Peyer's patch (tissue), 4 donors: Measurements from ENCODE around the gene PDCD2L. TPM values are rescaled to one million over a fixed set of nuclear protein-coding genes. Genes with fewer than 3 reads are reported as not detected.
"Not testable (repeated sequence)": the region's sequence is repeated elsewhere in the genome, so short reads cannot be mapped to it uniquely, and the experiment has no call there.

ENCODE experiments used
- DNase-seq, 3 donors: peaks; one replicate each; pipeline ENCODE4 v3.0.0-alpha.2; 2017 to 2019
- H3K27ac ChIP-seq, 4 donors: fragments of 200-600 bp; sonication (generic); one replicate each; pipeline ENCODE4 v1.5.1; 2016 to 2019
- H3K27me3 ChIP-seq, 2 donors: fragments of 200-600 bp; sonication (generic); one replicate each; pipeline ENCODE4 v1.5.1; 2019
- H3K36me3 ChIP-seq, 3 donors: fragments of 200-600 bp; sonication (generic); one replicate each; pipeline ENCODE4 v1.5.1; 2016 to 2019
- H3K4me1 ChIP-seq, 4 donors: fragments of 200-600 bp; sonication (generic); one replicate each; pipeline ENCODE4 v1.5.1; 2016 to 2019
- H3K4me3 ChIP-seq, 4 donors: fragments of 200-600 bp; sonication (generic); 1 replicate in 3 of 4; 2 replicates in 1 of 4; pipeline ENCODE4 v1.5.1; 2016 to 2019; ENCODE audit warnings: mild to moderate bottlenecking in 1 of 4
- H3K9me3 ChIP-seq, 4 donors: fragments of 200-600 bp; sonication (generic); one replicate each; pipeline ENCODE4 v1.5.1; 2016 to 2019; ENCODE audit warnings: mild to moderate bottlenecking in 1 of 4
- CTCF ChIP-seq, 6 experiments: fragments of 450-650 bp in 4 of 6; fragments of 200-600 bp in 2 of 6; sonication (generic) in 1 of 6; IDR thresholded peaks; one replicate each; pipeline ENCODE4 v1.5.1; 2017 to 2019; ENCODE audit warnings: antibody characterized with exemption in 6 of 6, mild to moderate bottlenecking in 3 of 6, moderate library complexity in 1 of 6
- POLR2A ChIP-seq, 2 donors: fragments of 450-650 bp; IDR thresholded peaks; one replicate each; pipeline ENCODE4 v1.5.1; 2017; ENCODE audit warnings: antibody characterized with exemption in 2 of 2, mild to moderate bottlenecking in 2 of 2, moderate library complexity in 2 of 2
- total RNA-seq, 4 donors: library from RNA; depleted of rRNA; stranded (reverse); fragments of >200 nt; gene quantifications; one replicate each; pipeline ENCODE4 v1.1.0, GENCODE V29; 2016

The PDCD2L gene
- total RNA-seq, 4 donors from 2014 or later: 8.6 to 14.0 (median 10.3) TPM

- H3K9me3 ChIP-seq: no peaks in the 10 kb centered on the region
- H3K27me3 ChIP-seq: no peaks in the 10 kb centered on the region
- TF ChIP-seq CTCF (IDR thresholded peaks at IDR 0.05) (no peak), POLR2A (IDR thresholded peaks at IDR 0.05) (no peak)
- peaks cover 0 to 61% (median 0%) of the 10 kb centered on the region in 3 donors for H3K36me3 ChIP-seq
- DNase-seq: no peak
- H3K4me1 ChIP-seq: peaks cover 0 to 27% (median 7%) of the 10 kb centered on the region in 4 donors
- H3K4me3 ChIP-seq: no peak overlapping the region
- no peak overlapping the region for H3K27ac ChIP-seq
These were observed 35.9 kb upstream of the PDCD2L start for GRCh38 chr19:34368338-34368737.

GRCh38 chr19:34369166-34369565 lies 35.0 kb upstream of the PDCD2L start:
- H3K4me1 ChIP-seq: peaks cover 0 to 27% (median 7%) of the 10 kb centered on the region in 4 donors
- not testable (repeated sequence) for H3K4me3 ChIP-seq, DNase-seq, H3K9me3 ChIP-seq, H3K27me3 ChIP-seq, H3K27ac ChIP-seq
- H3K36me3 ChIP-seq: peaks cover 0 to 68% (median 0%) of the 10 kb centered on the region in 3 donors

- Histone ChIP-seq H3K27me3 (no peaks in the 10 kb centered on the region), H3K27ac (no peak overlapping the region), H3K4me1 (peaks cover 0 to 27% (median 7%) of the 10 kb centered on the region in 4 donors), H3K9me3 (no peaks in the 10 kb centered on the region), H3K36me3 (peaks cover 0 to 78% (median 0%) of the 10 kb centered on the region in 3 donors), H3K4me3 (no peak overlapping the region)
- TF ChIP-seq CTCF (IDR thresholded peaks at IDR 0.05): no peak
- TF ChIP-seq POLR2A (IDR thresholded peaks at IDR 0.05): no peak
- peak in 1 of 3 donors; percentile 53 for DNase-seq
These were observed 34.1 kb upstream of the PDCD2L start for GRCh38 chr19:34370117-34370516.

GRCh38 chr19:34370983-34371382 lies 33.2 kb upstream of the PDCD2L start:
- TF ChIP-seq POLR2A (IDR thresholded peaks at IDR 0.05) (no peak), CTCF (IDR thresholded peaks at IDR 0.05) (no peak)
- H3K36me3 ChIP-seq: peaks cover 0 to 86% (median 0%) of the 10 kb centered on the region in 3 donors
- no peak for DNase-seq
- no peak overlapping the region for H3K27ac ChIP-seq
- H3K4me1 ChIP-seq: peaks cover 0 to 24% (median 5%) of the 10 kb centered on the region in 4 donors
- no peak overlapping the region for H3K4me3 ChIP-seq
- H3K27me3 ChIP-seq: no peaks in the 10 kb centered on the region
- no peaks in the 10 kb centered on the region for H3K9me3 ChIP-seq

- Histone ChIP-seq H3K27ac (no peak overlapping the region), H3K36me3 (peaks cover 0 to 90% (median 0%) of the 10 kb centered on the region in 3 donors), H3K4me3 (no peak overlapping the region), H3K27me3 (no peaks in the 10 kb centered on the region), H3K9me3 (no peaks in the 10 kb centered on the region), H3K4me1 (no peaks in the 10 kb centered on the region)
- TF ChIP-seq POLR2A (IDR thresholded peaks at IDR 0.05): no peak
- TF ChIP-seq CTCF (IDR thresholded peaks at IDR 0.05): no peak
- DNase-seq: no peak
These were observed 30.5 kb upstream of the PDCD2L start for GRCh38 chr19:34373601-34374288.

GRCh38 chr19:34375598-34375997 lies 28.6 kb upstream of the PDCD2L start:
- H3K4me3 ChIP-seq: no peak overlapping the region
- no peaks in the 10 kb centered on the region for H3K9me3 ChIP-seq
- TF ChIP-seq POLR2A (IDR thresholded peaks at IDR 0.05) (no peak), CTCF (IDR thresholded peaks at IDR 0.05) (no peak)

More at GRCh38 chr19:34375598-34375997, 28.6 kb upstream of the PDCD2L start:
- DNase-seq: no peak
- H3K36me3 ChIP-seq: peaks cover 0 to 90% (median 0%) of the 10 kb centered on the region in 3 donors
- no peaks in the 10 kb centered on the region for H3K27me3 ChIP-seq
- H3K4me1 ChIP-seq: no peaks in the 10 kb centered on the region
- H3K27ac ChIP-seq: no peak overlapping the region
